HL-60/S4 treated with phorbol 12-myristate 13-acetate at 8.2 ng/mL for 4 days and 3 days (cell line): ENCODE measurements around the gene HASPIN.
"Not testable (repeated sequence)": the region's sequence is repeated elsewhere in the genome, so short reads cannot be mapped to it uniquely, and the experiment has no call there.

Experiments used
- in situ Hi-C: fragments of 300-500 bp; cut with MboI; formaldehyde crosslinking; loops from 2 replicates; pipeline ENCODE4 v1.15.0; 2022; ENCODE audit warnings: low sequenced_read_pairs

The HASPIN gene

GRCh38 chr17:3734911-3735276 lies 11.2 kb downstream of the HASPIN start:
- in situ Hi-C loops, result not testable (repeated sequence)

- in situ Hi-C loops, result no loop called here
These were observed 11.8 kb downstream of the HASPIN start for GRCh38 chr17:3735515-3735914.

- in situ Hi-C loops, result no loop called here
These were observed 15.0 kb downstream of the HASPIN start for GRCh38 chr17:3738562-3739295.

GRCh38 chr17:3739422-3740124 lies 15.9 kb downstream of the HASPIN start:
- in situ Hi-C loops, result no loop called here

- in situ Hi-C loops, result no loop called here
These were observed 16.9 kb downstream of the HASPIN start for GRCh38 chr17:3740611-3741073.

GRCh38 chr17:3744014-3744413 lies 20.3 kb downstream of the HASPIN start:
- in situ Hi-C loops, result no loop called here

GRCh38 chr17:3745071-3745470 lies 21.4 kb downstream of the HASPIN start:
- in situ Hi-C loops, result no loop called here

GRCh38 chr17:3747805-3748204 lies 24.1 kb downstream of the HASPIN start:
- in situ Hi-C loops, result no loop called here

GRCh38 chr17:3748576-3748975 lies 24.9 kb downstream of the HASPIN start:
- in situ Hi-C loops, result no loop called here

GRCh38 chr17:3750296-3750695 lies 26.6 kb downstream of the HASPIN start:
- in situ Hi-C loops, result no loop called here

GRCh38 chr17:3750926-3751325 lies 27.2 kb downstream of the HASPIN start:
- in situ Hi-C loops, result no loop called here

- in situ Hi-C loops, result no loop called here
These were observed 28.1 kb downstream of the HASPIN start for GRCh38 chr17:3751836-3752235.

- in situ Hi-C loops, result no loop called here
These were observed 29.9 kb downstream of the HASPIN start for GRCh38 chr17:3753624-3754023.

- in situ Hi-C loops, result no loop called here
These were observed 30.4 kb downstream of the HASPIN start for GRCh38 chr17:3754066-3754457.

- in situ Hi-C loops, result no loop called here
These were observed 31.0 kb downstream of the HASPIN start for GRCh38 chr17:3754458-3755334.

GRCh38 chr17:3755335-3756030 lies 31.8 kb downstream of the HASPIN start:
- in situ Hi-C loops, result no loop called here

- in situ Hi-C loops, result no loop called here
These were observed 36.0 kb downstream of the HASPIN start for GRCh38 chr17:3759597-3760216.

GRCh38 chr17:3761036-3761917 lies 37.6 kb downstream of the HASPIN start:
- in situ Hi-C loops, result no loop called here

- in situ Hi-C loops, result no loop called here
These were observed 38.2 kb downstream of the HASPIN start for GRCh38 chr17:3761918-3762380.
